BJ (cell line): ENCODE results near the gene DMRTC2. TPM values are rescaled to one million over a fixed set of nuclear protein-coding genes. Genes with fewer than 3 reads are reported as not detected.

ENCODE experiments used
- CTCF ChIA-PET: fragments of 350-600 bp; formaldehyde crosslinking; extraction: SDS; loops from one replicate; lab custom pipeline; 2021; ENCODE audit warnings: antibody characterized with exemption, inconsistent platforms; lab: Yijun Ruan, JAX
- POLR2A ChIA-PET: fragments of 300-600 bp; sonication (Branson Sonifier 250); formaldehyde crosslinking; extraction: SDS; loops from one replicate; lab custom pipeline; 2021; ENCODE audit warnings: antibody characterized with exemption; lab: Charles Lee
- DNase-seq: peaks from one replicate; pipeline ENCODE4 v3.0.0-alpha.2; 2011; ENCODE audit warnings: low read depth
- H3K27me3 ChIP-seq: 2 replicates; pipeline ENCODE4 v1.6.0; 2011; ENCODE audit warnings: low read length; ENCODE audit not compliant: control insufficient read depth, insufficient read depth
- H3K36me3 ChIP-seq: 2 replicates; pipeline ENCODE4 v1.5.1; 2011; ENCODE audit warnings: low read length; ENCODE audit not compliant: control insufficient read depth, insufficient read depth
- H3K4me3 ChIP-seq: 2 replicates; pipeline ENCODE4 v1.5.1; 2011; ENCODE audit warnings: low read depth, mild to moderate bottlenecking, control low read depth, low read length
- polyA plus RNA-seq: library from polyadenylated mRNA; depleted of rRNA; stranded (reverse); fragments of >200 nt; gene quantifications from 2 replicates; pipeline ENCODE4 v1.2.3, GENCODE V29; 2011
- TF ChIP-seq, protein P1 (sequence below): IDR thresholded peaks from 2 replicates; pipeline ENCODE4 v1.5.1; 2011; ENCODE audit warnings: low read depth, mild to moderate bottlenecking, control low read depth, inconsistent platforms, low read length, moderate library complexity; ENCODE audit not compliant: insufficient read depth

The DMRTC2 gene
- polyA plus RNA-seq, 1 experiment, result not detected

DNA sequence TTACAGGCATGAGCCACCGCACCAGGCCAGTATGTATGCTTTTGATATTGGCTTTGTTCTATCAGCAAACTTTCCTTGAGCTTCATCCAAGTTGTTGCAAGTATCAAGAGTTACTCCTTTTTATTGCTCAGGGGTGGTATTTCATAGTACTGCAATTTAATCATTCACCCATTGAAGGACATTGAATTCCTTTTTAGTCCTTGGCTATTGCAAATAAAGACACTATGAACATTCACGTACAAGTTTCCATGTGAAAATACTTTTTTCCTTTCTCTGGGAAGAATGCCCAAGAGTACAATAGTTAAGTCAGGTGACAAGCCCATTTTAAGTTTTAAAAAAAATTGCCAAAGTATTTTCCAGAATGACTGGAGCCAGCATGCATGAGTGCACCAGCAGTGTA is 28.1 kb upstream of the DMRTC2 start:
- Histone ChIP-seq H3K27me3 (no peaks in the 10 kb centered on the region), H3K4me3 (no peak overlapping the region), H3K36me3 (no peaks in the 10 kb centered on the region)
- ChIA-PET CTCF (interaction anchor here (0.6 to 0.7 kb wide), 2 partner anchors 16 to 21 kb away, joined by 3 read pairs; partner anchors contain the start of gene CEACAM3), POLR2A (no interaction called here)
- TF ChIP-seq, protein P1, sequence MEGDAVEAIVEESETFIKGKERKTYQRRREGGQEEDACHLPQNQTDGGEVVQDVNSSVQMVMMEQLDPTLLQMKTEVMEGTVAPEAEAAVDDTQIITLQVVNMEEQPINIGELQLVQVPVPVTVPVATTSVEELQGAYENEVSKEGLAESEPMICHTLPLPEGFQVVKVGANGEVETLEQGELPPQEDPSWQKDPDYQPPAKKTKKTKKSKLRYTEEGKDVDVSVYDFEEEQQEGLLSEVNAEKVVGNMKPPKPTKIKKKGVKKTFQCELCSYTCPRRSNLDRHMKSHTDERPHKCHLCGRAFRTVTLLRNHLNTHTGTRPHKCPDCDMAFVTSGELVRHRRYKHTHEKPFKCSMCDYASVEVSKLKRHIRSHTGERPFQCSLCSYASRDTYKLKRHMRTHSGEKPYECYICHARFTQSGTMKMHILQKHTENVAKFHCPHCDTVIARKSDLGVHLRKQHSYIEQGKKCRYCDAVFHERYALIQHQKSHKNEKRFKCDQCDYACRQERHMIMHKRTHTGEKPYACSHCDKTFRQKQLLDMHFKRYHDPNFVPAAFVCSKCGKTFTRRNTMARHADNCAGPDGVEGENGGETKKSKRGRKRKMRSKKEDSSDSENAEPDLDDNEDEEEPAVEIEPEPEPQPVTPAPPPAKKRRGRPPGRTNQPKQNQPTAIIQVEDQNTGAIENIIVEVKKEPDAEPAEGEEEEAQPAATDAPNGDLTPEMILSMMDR, result no peak
- DNase-seq, result no peak

DNA sequence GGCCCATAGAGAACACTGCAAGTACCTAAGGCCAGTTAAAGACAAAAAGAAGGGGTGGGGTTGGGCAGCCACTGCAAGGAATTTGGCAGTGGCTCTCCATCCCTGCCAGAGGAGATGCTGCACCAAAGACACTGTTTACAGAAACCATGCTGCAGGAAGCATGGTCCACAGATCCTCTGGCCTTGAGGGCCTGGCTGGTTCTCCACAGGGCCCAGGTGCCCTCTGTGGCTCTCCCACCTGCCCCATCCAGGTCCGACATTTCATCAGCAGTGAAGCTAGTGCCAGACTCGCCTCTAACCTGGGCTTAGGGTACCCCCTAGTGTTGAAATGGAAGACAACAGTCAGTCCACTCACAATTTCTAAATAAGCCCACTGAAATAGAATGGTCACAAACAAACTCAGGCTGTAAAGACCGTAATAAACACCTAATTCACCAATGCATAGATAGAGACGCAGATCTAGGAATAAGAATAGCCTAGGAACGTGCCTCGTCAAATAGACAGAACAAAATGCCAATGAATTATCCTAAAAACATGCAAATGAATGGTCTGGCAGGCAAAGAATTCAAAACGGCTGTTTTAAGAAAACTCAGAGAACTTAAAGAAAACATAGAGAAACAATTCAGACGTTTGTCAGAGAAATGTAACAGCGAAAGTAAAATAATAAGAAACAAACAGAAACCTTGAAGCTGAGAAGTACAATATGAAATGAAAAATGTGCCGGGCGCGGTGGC is 23.7 kb upstream of the DMRTC2 start:
- POLR2A ChIA-PET, result no interaction called here
- TF ChIP-seq, protein P1, result peak; percentile 49
- H3K4me3 ChIP-seq, result no peak overlapping the region
- H3K27me3 ChIP-seq, result no peaks in the 10 kb centered on the region
- no peak for DNase-seq
- no peaks in the 10 kb centered on the region for H3K36me3 ChIP-seq
- CTCF ChIA-PET, result interaction anchor here (0.8 to 1.8 kb wide), 7 partner anchors 10 to 68 kb away, joined by 3 to 8 read pairs (median 4); partner anchors contain the start of gene CEACAM3

DNA sequence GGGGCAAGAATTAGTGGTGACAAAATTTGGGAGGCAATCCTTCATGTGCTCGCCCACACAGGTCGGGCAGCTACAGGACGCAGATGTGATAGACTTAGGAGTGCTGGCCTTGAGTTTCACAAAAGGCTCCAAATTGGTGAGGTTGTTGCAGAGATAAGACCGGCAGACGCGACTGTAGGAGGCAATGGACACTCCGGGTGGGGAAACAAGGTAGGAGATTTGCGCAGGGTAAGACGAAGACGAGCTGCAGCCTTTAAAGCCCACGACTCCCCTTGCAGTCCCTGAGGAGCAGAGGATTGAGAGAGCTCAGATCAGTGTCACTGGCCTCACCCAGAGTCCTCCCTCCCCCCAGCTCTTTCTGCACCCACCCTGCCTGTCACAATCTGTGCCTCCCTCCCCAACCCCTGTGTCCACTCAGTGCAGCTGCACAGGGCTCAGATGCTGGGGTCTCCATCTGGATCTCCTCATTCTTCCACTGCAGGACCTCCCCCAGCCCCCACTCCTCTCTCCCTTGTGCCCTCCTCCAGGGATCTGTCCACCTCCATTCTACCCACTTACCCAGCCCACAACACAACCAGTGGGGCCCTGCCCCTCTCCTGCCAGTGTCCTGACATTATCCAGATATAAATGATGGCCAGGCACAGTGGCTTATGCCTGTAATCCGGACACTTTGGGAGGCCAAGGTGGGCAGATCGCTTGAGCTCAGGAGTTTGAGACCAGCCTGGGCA is 6.7 kb upstream of the DMRTC2 start:
- H3K36me3 ChIP-seq, result no peaks in the 10 kb centered on the region
- peaks cover 8% of the 10 kb centered on the region; the same call in 1 of the 2 replicates for H3K27me3 ChIP-seq
- DNase-seq, result no peak
- ChIA-PET CTCF (interaction anchor here (1.3 kb wide), 1 partner anchor 15 kb away, joined by 4 read pairs; no protein-coding TSS in a partner anchor), POLR2A (no interaction called here)
- TF ChIP-seq, protein P1, result no peak
- no peak overlapping the region for H3K4me3 ChIP-seq

DNA sequence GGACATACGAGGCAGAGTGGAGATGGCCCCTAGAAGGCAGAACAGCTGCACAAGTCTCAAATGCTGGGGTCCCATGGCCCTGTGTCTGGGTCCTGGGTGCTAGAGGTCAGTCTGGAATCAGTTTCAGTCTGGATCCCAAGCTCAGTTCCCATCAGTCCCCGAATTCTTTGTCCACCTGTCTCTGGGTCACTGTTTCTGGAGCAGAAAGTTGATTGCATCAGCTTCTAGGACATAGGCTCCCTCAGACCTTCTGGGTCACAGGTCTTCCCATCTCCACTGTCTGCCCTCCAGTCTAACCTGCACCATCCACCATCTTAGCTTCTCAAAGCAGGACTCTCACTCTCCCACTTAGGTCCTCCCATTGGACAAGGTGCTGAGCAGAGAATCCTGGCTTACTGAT is 5.6 kb upstream of the DMRTC2 start:
- ChIA-PET CTCF (no interaction called here), POLR2A (no interaction called here)
- no peak for DNase-seq
- Histone ChIP-seq H3K36me3 (no peaks in the 10 kb centered on the region), H3K27me3 (peaks cover 8% of the 10 kb centered on the region; the same call in 1 of the 2 replicates), H3K4me3 (no peak overlapping the region)
- TF ChIP-seq, protein P1, result no peak

DNA sequence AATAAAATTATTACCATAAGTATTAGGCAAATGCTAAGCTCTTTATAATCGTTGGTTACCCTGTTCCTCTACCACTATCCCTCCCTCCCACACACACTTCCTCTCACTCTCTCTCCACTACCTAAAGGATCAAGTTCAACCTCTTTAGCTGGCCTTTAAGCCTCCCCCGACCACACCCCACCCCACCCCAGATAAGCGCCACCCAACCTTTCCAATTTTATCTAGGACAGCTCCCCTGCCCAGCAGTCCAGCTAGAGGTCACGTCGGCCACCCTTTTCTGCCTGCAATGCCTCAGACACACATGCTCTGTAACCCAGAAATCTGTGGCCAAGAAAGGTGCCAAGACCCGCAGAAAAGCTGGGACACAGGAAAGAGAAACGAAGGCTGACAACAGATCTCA is 1.5 kb upstream of the DMRTC2 start:
- ChIA-PET POLR2A (no interaction called here), CTCF (interaction anchor here (2.0 kb wide), 1 partner anchor 7 kb away, joined by 8 read pairs; no protein-coding TSS in a partner anchor)
- TF ChIP-seq, protein P1, result no peak
- H3K27me3 ChIP-seq, result peaks cover 8% of the 10 kb centered on the region; the same call in 1 of the 2 replicates
- H3K36me3 ChIP-seq, result no peaks in the 10 kb centered on the region
- DNase-seq, result no peak
- H3K4me3 ChIP-seq, result no peak overlapping the region
